Activated CD8-positive, alpha-beta memory T cell treated with anti-CD3 and anti-CD28 coated beads, Interleukin-2, amount 50 U/mL, for 24 hours (primary cell): ENCODE results near the gene TNS1.

ENCODE experiments used
- DNase-seq: peaks from one replicate; pipeline ENCODE4 v3.0.0-alpha.2; 2020; ENCODE audit errors: extremely low read depth

TNS1 gene

GRCh38 chr2:217897816-217898806 lies 104.7 kb downstream of the TNS1 start:
- DNase-seq, result no peak

- DNase-seq, result no peak
Measured at GRCh38 chr2:217897091-217897715, 105.6 kb downstream of the TNS1 start.

DNA sequence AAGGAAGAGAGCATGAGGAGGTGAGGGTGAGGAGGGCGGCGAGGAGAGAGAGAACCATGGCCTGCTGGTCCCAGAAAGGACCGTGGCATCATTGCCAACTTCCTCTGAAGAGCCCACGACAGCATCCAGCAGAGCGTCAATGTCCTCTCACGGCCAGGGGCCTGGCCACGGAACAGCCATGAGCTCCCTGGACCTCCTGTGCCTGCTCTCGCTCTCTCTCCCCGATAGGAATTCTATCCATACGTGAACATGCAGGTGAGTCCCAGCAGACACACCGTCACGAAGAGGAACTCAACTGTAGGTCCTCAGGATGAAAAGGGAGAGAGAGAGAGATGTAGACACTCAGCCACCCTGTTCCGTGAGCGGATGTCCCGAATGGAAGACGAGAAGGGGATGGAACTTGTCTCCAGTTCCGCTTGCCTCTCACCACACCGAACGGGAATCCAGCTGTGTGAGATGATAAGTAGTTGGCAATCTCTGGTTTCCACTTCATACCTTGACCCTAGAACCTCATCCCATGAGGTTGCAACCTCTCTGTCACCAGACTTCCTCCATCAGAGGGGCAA lies 107.6 kb downstream of the TNS1 start:
- DNase-seq, result no peak

DNA sequence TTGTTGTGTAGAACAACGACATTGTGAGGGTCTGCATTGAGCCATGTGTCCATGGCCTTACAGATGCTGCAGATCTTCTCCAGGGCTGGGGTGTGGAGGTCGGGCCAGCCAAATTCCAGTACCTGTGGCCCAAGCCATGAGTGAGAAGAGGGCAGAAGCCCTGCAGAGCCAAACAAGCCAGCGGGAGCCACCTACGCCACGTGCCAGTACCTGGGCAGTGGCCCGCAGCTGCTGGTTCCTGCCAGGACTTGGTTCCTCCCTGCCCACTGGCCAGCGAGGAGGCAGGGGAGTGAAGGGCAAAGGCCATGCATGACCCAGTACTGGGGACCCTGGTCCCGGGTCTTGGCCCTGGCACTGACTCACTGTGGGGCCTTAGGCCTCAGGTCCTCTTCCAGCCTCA lies 109.4 kb downstream of the TNS1 start:
- no peak for DNase-seq

GRCh38 chr2:217892560-217892959 lies 110.2 kb downstream of the TNS1 start:
- DNase-seq, result no peak

DNA sequence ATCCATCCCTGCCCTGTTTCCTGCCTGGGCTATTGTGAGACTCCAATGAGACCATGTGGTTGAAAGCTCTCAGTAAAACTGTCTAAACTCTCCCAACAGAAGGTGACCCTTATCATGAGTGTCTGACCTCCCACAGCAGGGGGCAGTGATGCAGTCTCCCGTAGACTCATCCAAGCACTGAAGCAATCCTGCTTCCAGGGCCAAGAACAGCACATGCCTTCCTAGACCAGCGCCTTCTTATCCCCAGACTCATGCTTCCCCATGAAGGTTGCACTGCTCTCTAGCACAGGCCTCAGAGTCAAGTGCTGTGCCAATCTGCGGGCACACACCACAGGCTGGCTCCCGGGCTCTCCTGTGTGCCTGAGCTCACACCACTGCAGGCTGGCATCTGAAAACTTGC lies 112.3 kb downstream of the TNS1 start:
- no peak for DNase-seq

GRCh38 chr2:217889656-217890055 lies 113.1 kb downstream of the TNS1 start:
- DNase-seq, result no peak

GRCh38 chr2:217887841-217888701 lies 114.7 kb downstream of the TNS1 start:
- DNase-seq, result no peak

DNA sequence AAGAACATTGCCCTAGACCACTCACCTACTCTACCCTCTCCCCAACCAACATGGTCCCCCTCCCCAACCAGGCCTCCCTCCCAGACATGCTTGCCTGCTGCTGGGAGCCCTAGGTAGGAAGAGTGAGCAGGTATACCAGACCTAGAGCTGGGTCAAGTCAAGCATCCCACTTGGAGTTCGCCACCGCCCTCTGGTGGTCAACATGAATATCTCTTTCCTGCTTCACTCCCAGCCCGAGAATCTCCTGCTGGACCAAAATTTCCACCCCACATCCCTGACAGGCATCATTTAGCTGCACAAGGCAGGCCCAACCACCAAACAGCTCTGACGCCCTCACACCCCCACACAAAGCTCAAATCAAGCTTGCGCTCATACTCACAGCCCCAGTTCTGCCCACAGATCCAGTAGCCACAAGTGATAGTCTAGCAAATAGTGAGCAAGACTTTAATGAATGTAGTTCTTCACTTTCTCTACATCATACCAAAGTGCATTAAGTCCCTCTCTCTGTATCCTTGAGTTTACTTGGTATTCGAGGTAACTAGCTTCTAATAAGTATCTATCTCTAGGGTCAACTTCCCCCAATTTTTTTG lies 116.0 kb downstream of the TNS1 start:
- peak; percentile 18 for DNase-seq

- DNase-seq, result no peak
Measured at GRCh38 chr2:217886091-217886490, 116.7 kb downstream of the TNS1 start.

GRCh38 chr2:217884985-217885384 lies 117.8 kb downstream of the TNS1 start:
- DNase-seq, result no peak

GRCh38 chr2:217880891-217881290 lies 121.9 kb downstream of the TNS1 start:
- DNase-seq, result no peak

DNA sequence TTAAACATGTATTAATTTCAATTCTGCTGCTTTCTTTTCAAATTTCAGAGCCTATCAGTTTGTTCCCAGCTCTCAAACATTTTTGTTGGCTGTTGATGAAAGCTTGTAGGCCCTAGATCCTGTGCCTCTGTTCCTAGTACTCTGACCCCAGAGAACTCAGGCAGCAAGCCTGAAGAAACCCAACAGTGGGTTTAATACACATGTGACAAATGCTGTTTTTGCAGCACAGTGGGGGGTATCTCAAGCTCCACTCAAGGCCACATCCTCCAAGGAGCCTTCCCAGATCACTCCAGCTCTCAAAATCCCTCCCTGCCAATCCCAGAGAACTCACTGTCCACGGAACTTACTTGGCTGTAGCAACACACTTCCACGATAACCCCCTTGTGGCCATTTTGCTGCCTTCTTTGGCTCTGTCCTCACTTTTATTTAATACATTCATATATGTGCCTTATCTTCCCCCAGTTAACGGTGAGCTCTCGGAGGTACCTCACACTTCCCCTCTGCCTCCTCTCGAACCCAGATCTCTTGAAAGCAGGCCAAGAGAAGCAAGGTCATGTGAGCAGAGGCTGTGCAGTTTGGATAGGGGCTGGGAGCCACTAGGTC lies 122.4 kb downstream of the TNS1 start:
- DNase-seq, result no peak

DNA sequence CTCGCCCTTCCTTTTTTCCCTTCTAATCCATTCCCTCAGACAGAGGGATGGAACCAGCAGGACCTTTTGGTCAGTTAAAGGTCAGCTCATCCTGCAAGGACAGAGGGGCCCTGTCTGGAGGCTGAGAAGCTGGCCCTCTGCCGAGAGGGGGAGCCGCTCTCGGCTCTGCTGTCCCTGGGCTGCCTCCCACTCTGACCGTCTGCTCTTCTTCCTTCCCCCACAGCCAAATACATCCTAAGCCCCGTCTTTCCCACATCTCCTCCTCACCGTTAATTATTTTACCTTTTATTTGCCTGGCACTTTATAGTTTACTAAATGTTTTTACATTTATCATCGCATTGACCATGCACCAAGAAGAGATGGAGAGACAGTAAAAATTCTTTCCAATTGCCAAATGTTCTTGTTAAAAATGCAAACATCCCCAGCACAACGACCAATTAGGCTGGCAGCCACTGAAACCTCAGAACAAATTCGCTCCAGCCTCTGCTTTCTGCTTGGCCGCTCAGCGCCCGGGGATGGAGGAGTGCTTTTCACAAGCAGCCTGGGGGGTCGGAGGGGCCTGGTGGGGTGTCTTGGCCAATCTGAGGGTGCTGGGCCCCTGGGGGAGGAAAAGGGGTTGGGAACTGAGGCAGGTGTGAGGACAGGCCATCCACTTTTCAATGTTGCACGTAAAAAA lies 123.7 kb downstream of the TNS1 start:
- DNase-seq, result no peak

DNA sequence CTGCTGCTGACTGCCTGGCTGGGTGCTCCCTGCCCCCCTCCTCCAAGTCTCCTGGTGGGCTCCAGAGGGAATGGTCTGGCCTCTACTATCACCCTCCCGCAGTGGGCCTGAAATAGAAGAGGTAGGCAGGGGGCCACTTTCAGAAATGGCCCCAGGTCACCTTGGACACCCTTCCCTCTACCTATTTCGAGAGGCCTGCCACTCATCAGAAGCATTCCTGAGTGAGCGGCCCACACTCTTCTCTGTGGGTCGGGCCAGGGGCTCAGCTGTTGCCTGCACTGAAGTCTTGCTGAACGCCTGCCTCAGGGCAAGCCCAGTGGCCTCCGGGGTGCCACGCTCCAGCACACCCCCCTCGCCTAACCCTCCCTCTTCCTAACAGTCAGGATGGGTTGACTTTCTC lies 124.9 kb downstream of the TNS1 start:
- DNase-seq, result no peak

DNA sequence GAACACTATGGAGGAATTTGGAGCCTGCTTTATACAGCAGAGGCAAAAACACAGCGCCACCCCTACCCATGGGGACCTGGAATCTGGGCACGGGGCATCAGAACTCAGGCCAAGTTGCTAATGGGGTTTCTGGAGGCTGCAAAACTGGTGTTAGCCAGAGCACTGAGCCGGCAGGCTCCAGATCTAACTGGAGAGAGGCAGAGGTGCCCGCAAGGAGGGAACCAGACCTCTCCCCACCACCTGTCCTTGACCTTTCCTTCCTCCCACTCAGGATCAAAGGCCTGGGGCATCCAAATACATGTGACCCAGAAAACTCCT lies 126.6 kb downstream of the TNS1 start:
- DNase-seq, result no peak

DNA sequence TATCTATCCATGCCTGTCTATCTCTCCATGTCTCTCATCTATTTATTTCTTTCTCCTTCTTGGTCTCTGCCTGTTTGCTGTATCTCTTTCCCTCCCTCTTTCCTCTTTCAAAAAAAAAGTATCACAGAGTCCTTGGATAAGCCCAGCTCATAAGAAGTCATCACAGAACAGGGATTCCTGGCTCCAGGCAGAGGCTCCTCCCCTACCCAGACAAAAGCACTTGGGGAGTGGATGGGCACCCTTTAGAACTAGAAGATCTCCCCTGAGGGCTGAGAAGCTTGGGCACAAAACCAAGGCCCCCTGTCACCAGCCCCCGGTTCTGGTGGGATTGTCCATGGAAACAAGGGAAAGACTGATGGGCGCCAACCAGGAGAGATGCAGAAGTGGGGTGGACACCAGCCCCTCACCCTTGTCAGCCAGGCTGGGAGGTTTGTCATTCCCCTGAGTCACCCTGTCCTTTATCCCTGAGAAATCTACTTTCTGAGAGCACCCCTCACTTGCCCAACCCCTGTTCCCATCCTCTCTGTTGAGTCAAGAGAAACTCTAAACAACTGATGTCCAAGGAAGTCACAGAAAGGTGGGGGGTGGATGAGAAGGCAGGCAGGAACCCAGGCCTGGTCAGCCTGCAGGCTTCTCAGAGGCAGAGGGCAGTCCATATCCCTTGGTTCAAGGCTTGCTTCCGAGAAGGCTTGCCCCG lies 127.1 kb downstream of the TNS1 start:
- no peak for DNase-seq

DNA sequence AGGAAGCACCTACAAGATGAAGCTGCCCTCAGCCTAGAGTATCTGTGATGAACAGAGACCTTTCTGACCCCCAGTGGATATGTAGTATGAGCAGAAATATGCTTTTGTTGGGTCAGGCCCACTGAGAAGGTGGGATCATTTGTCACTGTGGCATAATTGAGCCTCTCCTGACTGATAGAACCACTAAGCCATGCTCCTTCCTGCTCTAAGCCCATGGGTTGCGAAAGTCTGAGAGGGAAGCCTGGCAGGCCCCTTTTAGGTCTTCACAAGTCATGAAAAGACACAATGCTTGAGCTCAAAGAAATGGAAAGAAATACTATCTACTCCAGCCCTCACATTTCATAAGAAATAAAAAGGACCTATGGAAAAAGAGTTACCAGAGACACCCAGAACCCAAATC lies 127.7 kb downstream of the TNS1 start:
- DNase-seq, result no peak

GRCh38 chr2:217873371-217873770 lies 129.4 kb downstream of the TNS1 start:
- DNase-seq, result no peak

DNA sequence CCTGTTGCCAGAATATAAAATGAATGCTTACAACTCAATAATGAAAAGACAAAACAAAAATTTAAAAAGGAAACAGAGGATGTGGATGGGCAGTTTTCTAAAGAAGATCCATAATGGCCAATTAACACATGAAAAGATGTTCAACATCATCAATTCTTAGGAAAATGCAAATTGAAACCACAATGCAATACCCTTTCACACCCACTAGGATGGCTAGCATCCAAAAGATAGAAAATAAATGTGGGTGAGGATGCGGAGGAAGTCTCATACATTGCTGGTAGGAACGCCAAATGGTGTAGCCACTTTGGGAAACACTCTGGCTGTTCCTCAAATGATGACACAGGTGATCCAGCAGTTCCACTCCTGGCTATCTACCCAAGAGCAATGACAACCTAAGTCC lies 130.5 kb downstream of the TNS1 start:
- no peak for DNase-seq
